Liver (tissue), 3 donors: ENCODE data around the gene WDHD1.

Experiments
- GABPA ChIP-seq, 2 donors: IDR thresholded peaks in 1 of 2; conservative IDR thresholded peaks in 1 of 2; 2 replicates each; pipeline ENCODE4 v1.6.1; 2016; ENCODE audit warnings: antibody characterized with exemption in 2 of 2, mild to moderate bottlenecking in 1 of 2, moderate library complexity in 1 of 2
- RAD21 ChIP-seq, 2 donors: IDR thresholded peaks; 2 replicates each; pipeline ENCODE4 v1.6.1; 2016; ENCODE audit warnings: antibody characterized with exemption in 2 of 2, mild to moderate bottlenecking in 2 of 2
- YY1 ChIP-seq: IDR thresholded peaks from 2 replicates; pipeline ENCODE4 v1.6.1; 2016; ENCODE audit warnings: antibody characterized with exemption, mild to moderate bottlenecking
- TF ChIP-seq, protein P1 (sequence below): fragments of 150-350 bp; IDR thresholded peaks from 2 replicates; pipeline ENCODE4 v1.5.1; 2017; ENCODE audit warnings: improper control_type of control experiment, low read depth, low read length; ENCODE audit not compliant: missing input control
- TF ChIP-seq, protein P2 (sequence below): IDR thresholded peaks from 2 replicates; pipeline ENCODE4 v1.6.1; 2016; ENCODE audit warnings: antibody characterized with exemption
- TF ChIP-seq, protein P3 (sequence below): IDR thresholded peaks from 2 replicates; pipeline ENCODE4 v1.6.1; 2016; ENCODE audit warnings: antibody characterized with exemption, mild to moderate bottlenecking
- donor health status: healthy.
- donor health status: healthy.

DNA sequence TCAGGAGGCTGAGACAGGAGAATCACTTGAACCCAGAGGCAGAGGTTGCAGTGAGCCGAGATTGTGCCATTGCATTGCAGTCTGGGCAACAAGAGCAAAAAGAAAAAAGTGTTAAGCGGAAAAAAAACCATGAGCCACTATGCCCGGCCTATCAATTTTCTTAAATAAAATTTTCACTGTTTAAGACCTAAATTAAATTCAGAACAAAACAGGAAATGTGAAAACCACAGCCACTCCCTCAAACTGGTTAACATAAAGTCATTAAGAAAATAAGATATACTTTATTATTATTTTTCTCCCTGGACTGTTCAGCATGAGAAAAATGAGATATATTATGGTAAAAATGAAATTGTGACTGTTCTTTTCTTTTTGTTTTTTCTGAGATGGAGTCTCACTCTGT lies 79.7 kb downstream of the WDHD1 start:
- TF ChIP-seq, protein P1, sequence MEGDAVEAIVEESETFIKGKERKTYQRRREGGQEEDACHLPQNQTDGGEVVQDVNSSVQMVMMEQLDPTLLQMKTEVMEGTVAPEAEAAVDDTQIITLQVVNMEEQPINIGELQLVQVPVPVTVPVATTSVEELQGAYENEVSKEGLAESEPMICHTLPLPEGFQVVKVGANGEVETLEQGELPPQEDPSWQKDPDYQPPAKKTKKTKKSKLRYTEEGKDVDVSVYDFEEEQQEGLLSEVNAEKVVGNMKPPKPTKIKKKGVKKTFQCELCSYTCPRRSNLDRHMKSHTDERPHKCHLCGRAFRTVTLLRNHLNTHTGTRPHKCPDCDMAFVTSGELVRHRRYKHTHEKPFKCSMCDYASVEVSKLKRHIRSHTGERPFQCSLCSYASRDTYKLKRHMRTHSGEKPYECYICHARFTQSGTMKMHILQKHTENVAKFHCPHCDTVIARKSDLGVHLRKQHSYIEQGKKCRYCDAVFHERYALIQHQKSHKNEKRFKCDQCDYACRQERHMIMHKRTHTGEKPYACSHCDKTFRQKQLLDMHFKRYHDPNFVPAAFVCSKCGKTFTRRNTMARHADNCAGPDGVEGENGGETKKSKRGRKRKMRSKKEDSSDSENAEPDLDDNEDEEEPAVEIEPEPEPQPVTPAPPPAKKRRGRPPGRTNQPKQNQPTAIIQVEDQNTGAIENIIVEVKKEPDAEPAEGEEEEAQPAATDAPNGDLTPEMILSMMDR, result no peak
- no peak for TF ChIP-seq YY1
- TF ChIP-seq GABPA (IDR thresholded peaks at IDR 0.05 in 1 of 2, conservative IDR thresholded peaks at IDR 0.05 in 1 of 2), result no peak
- TF ChIP-seq, protein P2, sequence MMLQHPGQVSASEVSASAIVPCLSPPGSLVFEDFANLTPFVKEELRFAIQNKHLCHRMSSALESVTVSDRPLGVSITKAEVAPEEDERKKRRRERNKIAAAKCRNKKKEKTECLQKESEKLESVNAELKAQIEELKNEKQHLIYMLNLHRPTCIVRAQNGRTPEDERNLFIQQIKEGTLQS, result no peak
- TF ChIP-seq RAD21 (IDR thresholded peaks at IDR 0.05), result no peak
- TF ChIP-seq, protein P3, sequence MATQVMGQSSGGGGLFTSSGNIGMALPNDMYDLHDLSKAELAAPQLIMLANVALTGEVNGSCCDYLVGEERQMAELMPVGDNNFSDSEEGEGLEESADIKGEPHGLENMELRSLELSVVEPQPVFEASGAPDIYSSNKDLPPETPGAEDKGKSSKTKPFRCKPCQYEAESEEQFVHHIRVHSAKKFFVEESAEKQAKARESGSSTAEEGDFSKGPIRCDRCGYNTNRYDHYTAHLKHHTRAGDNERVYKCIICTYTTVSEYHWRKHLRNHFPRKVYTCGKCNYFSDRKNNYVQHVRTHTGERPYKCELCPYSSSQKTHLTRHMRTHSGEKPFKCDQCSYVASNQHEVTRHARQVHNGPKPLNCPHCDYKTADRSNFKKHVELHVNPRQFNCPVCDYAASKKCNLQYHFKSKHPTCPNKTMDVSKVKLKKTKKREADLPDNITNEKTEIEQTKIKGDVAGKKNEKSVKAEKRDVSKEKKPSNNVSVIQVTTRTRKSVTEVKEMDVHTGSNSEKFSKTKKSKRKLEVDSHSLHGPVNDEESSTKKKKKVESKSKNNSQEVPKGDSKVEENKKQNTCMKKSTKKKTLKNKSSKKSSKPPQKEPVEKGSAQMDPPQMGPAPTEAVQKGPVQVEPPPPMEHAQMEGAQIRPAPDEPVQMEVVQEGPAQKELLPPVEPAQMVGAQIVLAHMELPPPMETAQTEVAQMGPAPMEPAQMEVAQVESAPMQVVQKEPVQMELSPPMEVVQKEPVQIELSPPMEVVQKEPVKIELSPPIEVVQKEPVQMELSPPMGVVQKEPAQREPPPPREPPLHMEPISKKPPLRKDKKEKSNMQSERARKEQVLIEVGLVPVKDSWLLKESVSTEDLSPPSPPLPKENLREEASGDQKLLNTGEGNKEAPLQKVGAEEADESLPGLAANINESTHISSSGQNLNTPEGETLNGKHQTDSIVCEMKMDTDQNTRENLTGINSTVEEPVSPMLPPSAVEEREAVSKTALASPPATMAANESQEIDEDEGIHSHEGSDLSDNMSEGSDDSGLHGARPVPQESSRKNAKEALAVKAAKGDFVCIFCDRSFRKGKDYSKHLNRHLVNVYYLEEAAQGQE, result no peak
